ENCODE data around the gene ANTXR1. TPM values are rescaled to one million over a fixed set of nuclear protein-coding genes. Genes with fewer than 3 reads are reported as not detected.

The ANTXR1 gene
- total and polyA plus RNA-seq, 2 of the 8 experiments (the other 6 are each of a cell fraction or from before 2014, with no cell fraction given): 15.8 to 44.3 TPM

DNA sequence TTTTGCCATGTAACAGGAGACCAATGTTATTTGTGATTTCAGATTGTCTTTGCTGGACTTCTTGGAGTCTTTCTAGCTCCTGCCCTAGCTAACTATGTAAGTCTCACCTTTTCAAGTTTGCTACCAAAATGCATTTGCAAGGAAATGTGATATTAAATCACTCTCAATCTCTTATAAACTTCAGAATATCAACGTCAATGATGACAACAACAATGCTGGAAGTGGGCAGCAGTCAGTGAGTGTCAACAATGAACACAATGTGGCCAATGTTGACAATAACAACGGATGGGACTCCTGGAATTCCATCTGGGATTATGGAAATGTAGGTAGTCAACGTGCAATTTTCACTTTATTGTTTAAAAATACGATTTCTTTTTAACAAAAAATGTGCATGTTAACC is 35.5 kb upstream of the ANTXR1 start:
- Histone ChIP-seq H3K36me3 (ENCODE audit: control insufficient read depth in 2 of 4, insufficient read depth in 4 of 4, low read length in 3 of 4) (no peaks in the 10 kb centered on the region), H2BK12ac (ENCODE audit: low read depth, low read length) (no peak overlapping the region), H3K79me1 (ENCODE audit: low read depth, low read length) (no peaks in the 10 kb centered on the region), H2BK5ac (ENCODE audit: low read depth, low read length) (no peak overlapping the region), H2BK15ac (ENCODE audit: low read length) (no peak overlapping the region), H3K9ac (replicated peaks in 1 of 4; ENCODE audit: extremely low read depth in 1 of 4, low read depth in 3 of 4, low read length in 3 of 4) (no peak overlapping the region), H2AFZ (ENCODE audit: low read length) (no peak overlapping the region), H4K5ac (ENCODE audit: insufficient read length, low read depth, low read length) (no peak overlapping the region), H4K91ac (replicated peaks; ENCODE audit: insufficient read length, low read length) (no peak overlapping the region), H4K8ac (ENCODE audit: extremely low read depth, insufficient read depth, low read length) (no peak overlapping the region), H4K20me1 (replicated peaks in 1 of 2; ENCODE audit: control insufficient read depth in 1 of 2, insufficient read depth in 2 of 2, low read length in 2 of 2) (no peaks in the 10 kb centered on the region), H3K4me3 (ENCODE audit: extremely low read depth in 1 of 4, insufficient read depth in 2 of 4, low read depth in 3 of 4, low read length in 4 of 4) (no peak overlapping the region), H3K56ac (replicated peaks; ENCODE audit: insufficient read length, low read depth, low read length) (no peak overlapping the region), H3K27me3 (replicated peaks in 1 of 4; ENCODE audit: control insufficient read depth in 3 of 4, extremely low read depth in 1 of 4, insufficient read depth in 3 of 4, low read length in 3 of 4) (no peaks in the 10 kb centered on the region), H3K4me2 (ENCODE audit: insufficient read depth in 1 of 2, low read depth in 2 of 2, low read length in 2 of 2) (no peak overlapping the region), H2AK5ac (ENCODE audit: low read depth, low read length) (no peak overlapping the region), H2BK120ac (replicated peaks; ENCODE audit: low read depth, low read length) (no peak overlapping the region), H3K27ac (ENCODE audit: low read depth, low read length) (no peak overlapping the region), H3K14ac (ENCODE audit: insufficient read length) (no peak overlapping the region), H3K23me2 (ENCODE audit: low read depth, low read length) (no peaks in the 10 kb centered on the region), H3K18ac (ENCODE audit: extremely low read depth, low read length) (no peak overlapping the region), H2BK20ac (ENCODE audit: low read length) (no peak overlapping the region), H3K79me2 (ENCODE audit: control insufficient read depth in 1 of 2, insufficient read depth in 2 of 2, low read length in 2 of 2) (no peaks in the 10 kb centered on the region), H3K23ac (ENCODE audit: insufficient read length) (no peak overlapping the region), H3K4me1 (replicated peaks in 1 of 4; ENCODE audit: control insufficient read depth in 3 of 4, insufficient read depth in 4 of 4, low read length in 3 of 4) (no peaks in the 10 kb centered on the region), H3K4ac (replicated peaks; ENCODE audit: insufficient read length, low read depth, low read length) (no peak overlapping the region), H3K9me3 (ENCODE audit: insufficient read depth in 2 of 2, low read depth in 1 of 2, low read length in 1 of 2) (no peaks in the 10 kb centered on the region)
- POLR2A ChIA-PET (ENCODE audit: partially characterized antibody): interaction anchor here (0.7 kb wide), 1 partner anchor 941 kb away, joined by 4 read pairs; no protein-coding TSS in a partner anchor
- 71% methylated on average over 4 of the region's 4 CpGs; no CpG with 5 or more reads in 1 of the 2 experiments for WGBS, 2 experiments (ENCODE audit: extremely low coverage in 1 of 2, insufficient coverage in 1 of 2, insufficient read length in 1 of 2, insufficient replicate concordance in 2 of 2, low coverage in 1 of 2, low lambda C conversion rate in 2 of 2, missing lambda C conversion rate in 1 of 2)
- FAIRE-seq (peak; percentile 7), DNase-seq (ENCODE audit: low read depth in 1 of 2, low spot score in 2 of 2) (no peak)
- CTCF ChIA-PET (ENCODE audit: partially characterized antibody): interaction anchor here (2.0 kb wide), 1 partner anchor 34 kb away, joined by 4 read pairs; no protein-coding TSS in a partner anchor
- no peak for TF ChIP-seq GTF2F1 (IDR thresholded peaks at IDR 0.05; ENCODE audit: borderline replicate concordance, low read depth, low read length)
- no peak for TF ChIP-seq RBBP5 (IDR thresholded peaks at IDR 0.05; ENCODE audit: borderline replicate concordance, low read depth, low read length)
- TF ChIP-seq PHF8 (conservative IDR thresholded peaks at IDR 0.05; ENCODE audit: low read depth, low read length): no peak
- TF ChIP-seq CREB1 (IDR thresholded peaks at IDR 0.05): no peak
- TF ChIP-seq SP4 (IDR thresholded peaks at IDR 0.05; ENCODE audit: low read length): no peak
- TF ChIP-seq BCL11A (IDR thresholded peaks at IDR 0.05; ENCODE audit: low read depth in 2 of 2, low read length in 2 of 2): no peak
- TF ChIP-seq POLR2A (IDR thresholded peaks at IDR 0.05; ENCODE audit: control extremely low read depth in 1 of 2, low read depth in 2 of 2, low read length in 2 of 2): no peak
- TF ChIP-seq CHD1 (IDR thresholded peaks at IDR 0.05; ENCODE audit: low read depth, low read length): no peak
- no peak for TF ChIP-seq CBX8 (IDR thresholded peaks at IDR 0.05; ENCODE audit: borderline replicate concordance, low read depth, low read length)
- TF ChIP-seq, protein P1, sequence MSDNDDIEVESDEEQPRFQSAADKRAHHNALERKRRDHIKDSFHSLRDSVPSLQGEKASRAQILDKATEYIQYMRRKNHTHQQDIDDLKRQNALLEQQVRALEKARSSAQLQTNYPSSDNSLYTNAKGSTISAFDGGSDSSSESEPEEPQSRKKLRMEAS (IDR thresholded peaks at IDR 0.05): no peak
- TF ChIP-seq CHD2 (IDR thresholded peaks at IDR 0.05; ENCODE audit: low read length): no peak
- TF ChIP-seq SAP30 (IDR thresholded peaks at IDR 0.05; ENCODE audit: insufficient read depth, insufficient replicate concordance, low read length): no peak
- TF ChIP-seq HDAC6 (IDR thresholded peaks at IDR 0.05; ENCODE audit: low read depth, low read length): no peak
- no peak for TF ChIP-seq E2F6 (IDR thresholded peaks at IDR 0.05)

Measured in H1 (cell line).